HG03039 (cell line): Measurements from ENCODE around the gene ZNF576.
"Not testable (repeated sequence)": the region's sequence is repeated elsewhere in the genome, so short reads cannot be mapped to it uniquely, and the experiment has no call there.

Experiments used
- ATAC-seq: cut with Tn5 transposase; IDR thresholded peaks from one replicate; pipeline ENCODE4 v1.9.1; 2021; ENCODE audit warnings: mild to moderate bottlenecking, moderate library complexity; ENCODE audit not compliant: unreplicated experiment

Gene ZNF576

GRCh38 chr19:43644181-43644580 is 47.8 kb downstream of the ZNF576 start:
- no peak for ATAC-seq

- ATAC-seq = no peak
These were observed 52.2 kb downstream of the ZNF576 start for GRCh38 chr19:43648633-43649032.

GRCh38 chr19:43649514-43649913 is 53.1 kb downstream of the ZNF576 start:
- no peak for ATAC-seq

DNA sequence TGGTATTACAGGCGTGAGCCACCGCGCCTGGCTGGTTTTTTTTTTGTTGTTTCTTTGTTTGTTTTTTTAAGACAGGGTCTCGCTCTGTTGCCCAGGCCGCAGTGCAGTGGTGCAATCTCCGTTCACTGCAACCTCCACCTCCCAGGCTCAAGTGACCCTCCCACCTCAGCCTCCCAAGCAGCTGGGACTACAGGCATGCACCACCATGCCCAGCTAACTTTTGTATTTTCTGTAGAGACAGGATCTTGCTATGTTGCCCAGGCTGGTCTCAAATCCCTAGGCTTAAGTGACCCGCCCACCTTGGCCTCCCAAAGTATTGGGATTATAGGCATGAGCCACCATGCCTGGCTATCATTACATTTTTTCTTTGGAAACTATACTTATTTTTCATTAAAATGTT is 53.9 kb downstream of the ZNF576 start:
- ATAC-seq = not testable (repeated sequence)
